Neuronal stem cell (in vitro differentiated cells): ENCODE results near the gene LRP1B.

Experiments
- DNase-seq: peaks from one replicate; pipeline ENCODE4 v3.0.0-alpha.2; 2013; ENCODE audit warnings: low spot score
- H2AFZ ChIP-seq: one replicate; pipeline ENCODE4 v1.6.1; 2013; ENCODE audit warnings: mild to moderate bottlenecking, low read length, inconsistent platforms
- H2AK5ac ChIP-seq: 2 replicates; pipeline ENCODE4 v1.6.1; 2013; ENCODE audit warnings: low read depth, mild to moderate bottlenecking, inconsistent platforms, low read length, moderate library complexity, mixed read lengths
- H2BK120ac ChIP-seq: 2 replicates; pipeline ENCODE4 v1.6.1; 2013; ENCODE audit warnings: low read depth, mild to moderate bottlenecking, inconsistent platforms, low read length, moderate library complexity, mixed read lengths
- H2BK12ac ChIP-seq: one replicate; pipeline ENCODE4 v1.6.1; 2013; ENCODE audit warnings: low read length, inconsistent platforms
- H2BK15ac ChIP-seq: 2 replicates; pipeline ENCODE4 v1.6.1; 2013; ENCODE audit warnings: mild to moderate bottlenecking, low read length, inconsistent platforms, mixed read lengths
- H2BK5ac ChIP-seq: one replicate; pipeline ENCODE4 v1.6.1; 2013; ENCODE audit warnings: inconsistent platforms, mild to moderate bottlenecking, low read length, moderate library complexity
- H3K14ac ChIP-seq: one replicate; pipeline ENCODE4 v1.6.1; 2013; ENCODE audit warnings: low read length, inconsistent platforms
- H3K18ac ChIP-seq: 2 replicates; pipeline ENCODE4 v1.6.1; 2013; ENCODE audit warnings: low read length, inconsistent platforms
- H3K23ac ChIP-seq: 2 replicates; pipeline ENCODE4 v1.6.1; 2013; ENCODE audit warnings: low read depth, mild to moderate bottlenecking, mixed read lengths, low read length, inconsistent platforms; ENCODE audit not compliant: poor library complexity
- H3K27ac ChIP-seq: replicated peaks from 3 replicates; pipeline ENCODE4 v1.5.1; 2013; ENCODE audit warnings: low read length, inconsistent platforms
- H3K27me3 ChIP-seq, 3 experiments: 2 replicates each; pipeline ENCODE4 v1.6.1; 2013; ENCODE audit warnings: low read length in 3 of 3, mild to moderate bottlenecking in 2 of 3, inconsistent platforms in 1 of 3, low read depth in 1 of 3, mixed read lengths in 1 of 3, moderate library complexity in 1 of 3; ENCODE audit not compliant: control insufficient read depth in 3 of 3, insufficient read depth in 3 of 3
- H3K36me3 ChIP-seq, 2 donors: replicated peaks in 1 of 2; 2 replicates each; pipeline ENCODE4 v1.6.1; 2013; ENCODE audit warnings: low read length in 2 of 2; ENCODE audit not compliant: control insufficient read depth in 2 of 2, insufficient read depth in 2 of 2
- H3K4ac ChIP-seq: 2 replicates; pipeline ENCODE4 v1.6.1; 2013; ENCODE audit warnings: inconsistent platforms, mild to moderate bottlenecking, low read length, moderate library complexity
- H3K4me1 ChIP-seq, 2 donors: 1 replicate in 1 of 2; 2 replicates in 1 of 2; pipeline ENCODE4 v1.6.1; 2013; ENCODE audit warnings: low read length in 2 of 2, low read depth in 1 of 2; ENCODE audit not compliant: control insufficient read depth in 2 of 2, insufficient read depth in 1 of 2
- H3K4me2 ChIP-seq: one replicate; pipeline ENCODE4 v1.6.1; 2013; ENCODE audit warnings: mild to moderate bottlenecking, low read length, inconsistent platforms; ENCODE audit not compliant: insufficient read depth, poor library complexity, severe bottlenecking
- H3K4me3 ChIP-seq, 2 donors: 2 replicates each; pipeline ENCODE4 v1.5.1; 2013; ENCODE audit warnings: low read length in 2 of 2, mild to moderate bottlenecking in 2 of 2, inconsistent platforms in 1 of 2, moderate library complexity in 1 of 2
- H3K79me1 ChIP-seq: one replicate; pipeline ENCODE4 v1.6.1; 2013; ENCODE audit warnings: low read depth, mild to moderate bottlenecking, inconsistent platforms, low read length, moderate library complexity
- H3K9ac ChIP-seq: one replicate; pipeline ENCODE4 v1.6.1; 2013; ENCODE audit warnings: mild to moderate bottlenecking, low read depth, low read length, inconsistent platforms; ENCODE audit not compliant: poor library complexity
- H3K9me3 ChIP-seq, 2 donors: replicated peaks in 1 of 2; 2 replicates each; pipeline versions ENCODE3 to v1.6.1; 2013; ENCODE audit warnings: low read length in 2 of 2, mild to moderate bottlenecking in 2 of 2, inconsistent platforms in 1 of 2, low read depth in 1 of 2, mixed read lengths in 1 of 2, moderate library complexity in 1 of 2; ENCODE audit not compliant: control insufficient read depth in 2 of 2, insufficient read depth in 1 of 2
- H4K8ac ChIP-seq: one replicate; pipeline ENCODE4 v1.6.1; 2013; ENCODE audit warnings: low read depth, mild to moderate bottlenecking, inconsistent platforms, low read length, moderate library complexity
- H4K91ac ChIP-seq: one replicate; pipeline ENCODE4 v1.6.1; 2013; ENCODE audit warnings: low read length, low read depth, mild to moderate bottlenecking, inconsistent platforms; ENCODE audit not compliant: poor library complexity
- WGBS, 2 donors: extraction: QIAGEN DNeasy Blood & Tissue Kit; methylation state at CpG; one replicate each; pipeline ENCODE4 v1.1.7; 2013; ENCODE audit warnings: missing lambda C conversion rate in 2 of 2, mixed read lengths in 1 of 2; ENCODE audit not compliant: insufficient read length in 2 of 2, insufficient replicate concordance in 1 of 2; ENCODE audit errors: extremely low coverage in 2 of 2; 5-methylcytosine and 5-hydroxymethylcytosine counted together

Gene LRP1B

DNA sequence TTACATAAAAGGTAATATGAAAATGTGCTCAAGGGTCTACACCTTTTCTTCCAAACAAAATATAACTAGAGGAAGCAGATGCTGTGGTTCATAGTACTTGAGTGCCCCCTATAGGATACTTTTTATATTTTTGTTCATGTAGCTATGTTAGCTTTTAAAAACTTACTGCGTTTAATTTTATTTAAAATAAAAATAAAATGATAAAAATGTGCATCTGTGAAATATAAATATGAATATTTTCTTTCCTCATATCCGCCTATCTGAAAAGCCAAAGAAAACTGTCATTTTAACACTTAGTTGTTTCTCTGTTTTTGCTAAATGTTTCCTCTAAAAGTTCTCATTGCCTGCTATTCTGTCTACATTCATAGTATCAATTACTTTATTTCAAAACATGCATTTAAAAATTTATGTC lies 9.6 kb upstream of the LRP1B start:
- no peak overlapping the region for H2AK5ac ChIP-seq
- H3K9ac ChIP-seq: no peak overlapping the region
- H3K79me1 ChIP-seq: no peaks in the 10 kb centered on the region
- H3K4ac ChIP-seq: no peak overlapping the region
- H3K4me2 ChIP-seq: no peak overlapping the region
- no peak overlapping the region for H2BK12ac ChIP-seq
- H2BK5ac ChIP-seq: no peak overlapping the region
- no peak overlapping the region for H3K4me3 ChIP-seq
- no peak overlapping the region for H3K14ac ChIP-seq
- H2AFZ ChIP-seq: no peak overlapping the region
- H4K8ac ChIP-seq: no peak overlapping the region
- H3K18ac ChIP-seq: no peak overlapping the region
- no peaks in the 10 kb centered on the region for H3K4me1 ChIP-seq
- no peaks in the 10 kb centered on the region for H3K36me3 ChIP-seq
- no peak overlapping the region for H2BK15ac ChIP-seq
- peak; percentile 32 for DNase-seq
- no peak overlapping the region for H3K23ac ChIP-seq
- H3K27ac ChIP-seq: no peak overlapping the region
- no peak overlapping the region for H4K91ac ChIP-seq
- no CpG with 5 or more reads among the region's 2 CpGs for WGBS, 2 donors
- H3K27me3 ChIP-seq: no peaks in the 10 kb centered on the region
- no peaks in the 10 kb centered on the region for H3K9me3 ChIP-seq
- H2BK120ac ChIP-seq: no peak overlapping the region

DNA sequence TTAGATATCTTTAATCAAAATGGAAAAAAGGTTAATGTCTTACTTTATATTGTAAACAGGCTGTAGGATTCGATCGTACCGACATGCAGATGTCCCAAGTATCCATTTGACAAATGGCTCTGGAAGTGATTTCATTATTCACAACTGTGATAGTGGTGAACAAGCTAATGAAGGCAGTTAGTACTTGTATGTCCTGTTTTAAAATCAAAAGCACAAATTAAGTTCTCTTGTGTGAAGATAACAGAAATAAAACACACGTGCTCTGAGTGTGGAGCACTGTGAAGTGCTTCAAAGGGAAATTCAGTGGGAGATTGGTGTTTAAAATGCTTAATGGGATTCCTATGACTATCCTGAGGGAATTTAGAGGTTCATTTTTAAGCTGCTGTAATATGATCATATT lies 8.6 kb upstream of the LRP1B start:
- Histone ChIP-seq H2BK15ac (no peak overlapping the region), H3K9ac (no peak overlapping the region), H2BK12ac (no peak overlapping the region), H2AK5ac (no peak overlapping the region), H2BK5ac (no peak overlapping the region), H4K8ac (no peak overlapping the region), H3K14ac (no peak overlapping the region), H3K4me2 (no peak overlapping the region), H3K4me1 (no peaks in the 10 kb centered on the region), H3K4me3 (no peak overlapping the region), H2AFZ (no peak overlapping the region), H3K36me3 (no peaks in the 10 kb centered on the region), H3K27ac (no peak overlapping the region), H3K18ac (no peak overlapping the region), H3K27me3 (no peaks in the 10 kb centered on the region), H3K9me3 (no peaks in the 10 kb centered on the region), H3K23ac (no peak overlapping the region), H3K4ac (no peak overlapping the region), H2BK120ac (no peak overlapping the region), H3K79me1 (no peaks in the 10 kb centered on the region), H4K91ac (no peak overlapping the region)
- no CpG with 5 or more reads among the region's 4 CpGs for WGBS, 2 donors
- DNase-seq: no peak

DNA sequence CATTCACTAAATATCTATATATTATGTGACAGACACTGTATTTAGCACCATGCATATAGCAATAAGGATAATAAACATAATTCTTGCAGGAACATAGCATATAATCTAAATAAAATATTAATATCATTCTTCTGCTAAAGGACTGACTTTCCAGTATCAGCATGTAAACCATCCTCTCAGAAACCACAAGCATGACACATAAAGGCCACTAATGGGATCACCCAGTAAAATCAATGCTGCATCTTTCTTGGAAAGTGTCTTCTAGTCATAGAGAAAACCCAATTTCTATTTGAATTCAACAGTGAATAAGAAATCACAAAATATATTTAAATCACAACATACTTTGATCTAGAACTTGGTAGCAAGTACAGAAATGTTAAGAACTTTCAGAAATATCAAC lies 5.8 kb upstream of the LRP1B start:
- Histone ChIP-seq H3K9ac (no peak overlapping the region), H3K27me3 (peaks cover 0 to 2% (median 0%) of the 10 kb centered on the region in 3 experiments), H4K91ac (no peak overlapping the region), H2BK15ac (no peak overlapping the region), H3K36me3 (no peaks in the 10 kb centered on the region), H2BK5ac (no peak overlapping the region), H3K4me3 (no peak overlapping the region), H3K18ac (no peak overlapping the region), H2BK12ac (no peak overlapping the region), H3K4me2 (no peak overlapping the region), H3K79me1 (no peaks in the 10 kb centered on the region), H4K8ac (no peak overlapping the region), H3K23ac (no peak overlapping the region), H3K14ac (no peak overlapping the region), H3K9me3 (no peaks in the 10 kb centered on the region), H2AFZ (no peak overlapping the region), H2AK5ac (no peak overlapping the region), H3K27ac (no peak overlapping the region), H3K4ac (no peak overlapping the region), H3K4me1 (no peaks in the 10 kb centered on the region), H2BK120ac (no peak overlapping the region)
- DNase-seq: no peak

DNA sequence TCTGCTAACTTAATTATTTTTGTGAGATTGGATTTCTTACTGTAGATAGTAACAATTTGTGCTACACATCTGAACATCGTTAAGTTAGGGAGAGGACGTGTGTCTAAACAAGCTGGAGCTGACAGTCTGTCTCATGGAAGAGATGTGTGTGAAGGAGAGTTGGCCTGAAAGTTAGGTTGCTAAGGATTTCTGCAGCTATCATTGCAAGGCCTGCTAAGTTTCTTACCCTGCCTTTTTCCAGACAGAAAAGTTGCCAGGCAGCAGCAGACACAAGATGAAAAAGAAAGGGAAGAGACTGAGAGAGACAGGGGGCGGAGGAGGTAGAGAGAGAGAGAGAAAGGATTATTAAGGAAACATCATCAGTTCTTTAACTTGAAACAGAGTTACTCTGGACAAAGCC lies 4.1 kb upstream of the LRP1B start:
- DNase-seq: no peak
- no peak overlapping the region for H3K4ac ChIP-seq
- no peaks in the 10 kb centered on the region for H3K4me1 ChIP-seq
- H4K91ac ChIP-seq: no peak overlapping the region
- no peak overlapping the region for H2BK15ac ChIP-seq
- H3K27ac ChIP-seq: peak overlapping the region; percentile 6
- H2BK12ac ChIP-seq: no peak overlapping the region
- no peak overlapping the region for H3K23ac ChIP-seq
- H3K27me3 ChIP-seq: peaks cover 0 to 9% (median 7%) of the 10 kb centered on the region in 3 experiments
- no peak overlapping the region for H2BK120ac ChIP-seq
- H2AFZ ChIP-seq: peak overlapping the region; percentile 56
- no peak overlapping the region for H2BK5ac ChIP-seq
- H3K9ac ChIP-seq: no peak overlapping the region
- H2AK5ac ChIP-seq: no peak overlapping the region
- no peak overlapping the region for H3K4me3 ChIP-seq
- no CpG with 5 or more reads among the region's 3 CpGs for WGBS, 2 donors
- H3K9me3 ChIP-seq: no peaks in the 10 kb centered on the region
- no peak overlapping the region for H3K4me2 ChIP-seq
- no peak overlapping the region for H3K18ac ChIP-seq
- H4K8ac ChIP-seq: no peak overlapping the region
- no peaks in the 10 kb centered on the region for H3K36me3 ChIP-seq
- H3K79me1 ChIP-seq: no peaks in the 10 kb centered on the region
- no peak overlapping the region for H3K14ac ChIP-seq
